AG04450 (cell line): ENCODE measurements around the gene SHANK1. TPM values are rescaled to one million over a fixed set of nuclear protein-coding genes. Genes with fewer than 3 reads are reported as not detected.

ENCODE experiments used
- CTCF ChIA-PET: fragments of 300-600, 350-600 bp; formaldehyde crosslinking; extraction: SDS; loops from one replicate; lab custom pipeline; 2022; ENCODE audit warnings: antibody characterized with exemption, inconsistent platforms; lab: Charles Lee
- POLR2A ChIA-PET: fragments of 350-600 bp; formaldehyde crosslinking; extraction: SDS; loops from one replicate; lab custom pipeline; 2021; ENCODE audit warnings: antibody characterized with exemption, inconsistent platforms; lab: Yijun Ruan, JAX
- DNase-seq: peaks from one replicate; pipeline ENCODE4 v3.0.0-alpha.2; 2011; ENCODE audit warnings: low read depth, low spot score
- H3K27ac ChIP-seq: one replicate; pipeline ENCODE4 v1.5.1; 2012; ENCODE audit warnings: low read depth, low read length, control low read depth
- H3K27me3 ChIP-seq: one replicate; pipeline ENCODE4 v1.6.0; 2012; ENCODE audit warnings: low read length; ENCODE audit not compliant: control insufficient read depth, insufficient read depth
- H3K4me3 ChIP-seq: 2 replicates; pipeline ENCODE4 v1.5.1; 2011; ENCODE audit warnings: mild to moderate bottlenecking, low read depth, low read length, control low read depth
- H3K9me3 ChIP-seq: 2 replicates; pipeline ENCODE4 v1.5.1; 2012; ENCODE audit warnings: low read length; ENCODE audit not compliant: control insufficient read depth, insufficient read depth
- CTCF ChIP-seq: IDR thresholded peaks from 2 replicates; pipeline ENCODE4 v1.5.1; 2011; ENCODE audit warnings: low read depth, low read length, control low read depth, inconsistent platforms
- polyA plus RNA-seq: library from polyadenylated mRNA; depleted of rRNA; stranded (reverse); fragments of >200 nt; gene quantifications from 2 replicates; pipeline ENCODE4 v1.2.3, GENCODE V29; 2011

Gene SHANK1
- polyA plus RNA-seq, 1 experiment = 2.4 TPM

GRCh38 chr19:50677636-50678035, 42.0 kb downstream of the SHANK1 start:
- ChIA-PET CTCF (interaction anchor here (0.6 kb wide), 1 partner anchor 150 kb away, joined by 3 read pairs; no protein-coding TSS in a partner anchor), POLR2A (no interaction called here)
- H3K9me3 ChIP-seq = no peaks in the 10 kb centered on the region

GRCh38 chr19:50676625-50677197, 42.9 kb downstream of the SHANK1 start:
- H3K9me3 ChIP-seq = no peaks in the 10 kb centered on the region
- CTCF ChIA-PET = no interaction called here
- H3K27ac ChIP-seq = no peak overlapping the region
- H3K27me3 ChIP-seq = peaks cover 10% of the 10 kb centered on the region
- no peak for DNase-seq
- POLR2A ChIA-PET = no interaction called here
- no peak for TF ChIP-seq CTCF
- H3K4me3 ChIP-seq = no peak overlapping the region

More at GRCh38 chr19:50677636-50678035, 42.0 kb downstream of the SHANK1 start:
- H3K27me3 ChIP-seq = peaks cover 7% of the 10 kb centered on the region
- DNase-seq = no peak
- no peak overlapping the region for H3K27ac ChIP-seq
- TF ChIP-seq CTCF = no peak
- H3K4me3 ChIP-seq = no peak overlapping the region

- CTCF ChIA-PET = interaction anchor here (1.3 kb wide), 1 partner anchor 52 kb away, joined by 3 read pairs; no protein-coding TSS in a partner anchor
Measured at GRCh38 chr19:50673118-50673517, 46.5 kb downstream of the SHANK1 start.

GRCh38 chr19:50670102-50670380, 49.6 kb downstream of the SHANK1 start:
- POLR2A ChIA-PET = no interaction called here
- CTCF ChIA-PET = interaction anchor here (0.6 to 2.7 kb wide), 23 partner anchors 10 to 740 kb away, joined by 3 to 40 read pairs (median 4); partner anchors contain the start of genes ACP4 and CLEC11A
- Histone ChIP-seq H3K27me3 (peaks cover 34% of the 10 kb centered on the region), H3K9me3 (peaks cover 4% of the 10 kb centered on the region; the same call in 1 of the 2 replicates), H3K27ac (no peak overlapping the region), H3K4me3 (no peak overlapping the region)
- TF ChIP-seq CTCF = no peak
- DNase-seq = no peak

More at GRCh38 chr19:50673118-50673517, 46.5 kb downstream of the SHANK1 start:
- peaks cover 19% of the 10 kb centered on the region for H3K27me3 ChIP-seq
- H3K27ac ChIP-seq = no peak overlapping the region
- no peaks in the 10 kb centered on the region for H3K9me3 ChIP-seq
- POLR2A ChIA-PET = interaction anchor here (0.6 kb wide), 1 partner anchor 104 kb away, joined by 3 read pairs; no protein-coding TSS in a partner anchor
- no peak for TF ChIP-seq CTCF
- no peak overlapping the region for H3K4me3 ChIP-seq
- DNase-seq = no peak

- no peak for DNase-seq
- peaks cover 4% of the 10 kb centered on the region; the same call in 1 of the 2 replicates for H3K9me3 ChIP-seq
- ChIA-PET CTCF (interaction anchor here (0.6 to 2.7 kb wide), 25 partner anchors 10 to 740 kb away, joined by 3 to 40 read pairs (median 4); partner anchors contain the start of genes ACP4 and CLEC11A), POLR2A (no interaction called here)
- H3K27ac ChIP-seq = no peak overlapping the region
- peaks cover 36% of the 10 kb centered on the region for H3K27me3 ChIP-seq
- H3K4me3 ChIP-seq = no peak overlapping the region
- TF ChIP-seq CTCF = peak; percentile 84
Measured at GRCh38 chr19:50669302-50670101, 50.1 kb downstream of the SHANK1 start.
